Stimulated activated CD4-positive, alpha-beta T cell treated with anti-CD3 and anti-CD28 coated beads, Interleukin-12 subunit alpha, Interleukin-12 subunit beta, amount 100 ng/mL, for 24 hours (primary cell): Measurements from ENCODE around the gene GPR156.
"Not testable (repeated sequence)": the region's sequence is repeated elsewhere in the genome, so short reads cannot be mapped to it uniquely, and the experiment has no call there.

Experiments used
- DNase-seq, 2 experiments: peaks; one replicate each; pipeline ENCODE4 v3.0.0-alpha.2; 2020; ENCODE audit warnings: low read depth in 2 of 2

GPR156 gene

DNA sequence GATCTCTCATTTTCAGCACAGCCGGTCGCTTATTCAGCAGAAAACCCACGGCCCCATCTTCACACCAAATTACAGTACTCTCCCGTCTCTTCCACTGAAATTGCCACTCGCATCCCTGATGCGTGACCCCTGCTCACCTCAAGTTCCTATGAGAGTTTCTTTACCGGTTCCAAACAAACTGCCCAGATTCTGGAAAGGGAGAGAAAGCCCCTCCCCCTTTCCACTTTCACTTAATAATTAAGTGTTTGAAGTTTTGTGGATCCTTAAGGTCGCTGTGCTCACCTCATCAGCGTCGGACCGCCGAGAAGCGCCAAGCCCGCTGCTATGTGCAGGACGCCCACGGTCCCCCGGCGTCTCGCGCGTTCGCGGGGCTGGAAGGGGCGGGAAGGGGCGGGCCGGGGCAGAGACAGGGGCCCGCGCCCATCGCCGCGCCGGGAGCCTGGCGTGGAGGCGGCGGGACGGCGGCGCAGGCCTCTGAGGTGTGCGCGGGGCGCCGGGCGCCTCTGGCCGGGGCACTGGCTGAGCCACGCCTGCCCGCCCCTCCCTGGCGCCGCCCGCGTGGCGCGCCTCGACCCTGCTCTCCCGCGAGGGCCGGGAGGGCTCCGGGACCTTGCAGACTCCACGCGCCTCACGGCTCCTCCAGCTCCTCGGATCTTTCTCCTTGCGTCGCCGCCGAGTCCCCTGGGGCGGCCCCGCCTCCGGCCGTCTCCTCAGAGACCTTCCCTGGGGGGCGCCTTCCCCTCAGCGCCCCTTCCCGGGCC, at the start of gene GPR156:
Gene GPR156, minus strand, starts transcription at position 476 of the 761 bp plus-strand sequence. CDS start 41,124 bp downstream, outside the sequence.
- no peak for DNase-seq

- no peak for DNase-seq
Observed at GRCh38 chr3:120332646-120333045, 47.6 kb upstream of the GPR156 start.

DNA sequence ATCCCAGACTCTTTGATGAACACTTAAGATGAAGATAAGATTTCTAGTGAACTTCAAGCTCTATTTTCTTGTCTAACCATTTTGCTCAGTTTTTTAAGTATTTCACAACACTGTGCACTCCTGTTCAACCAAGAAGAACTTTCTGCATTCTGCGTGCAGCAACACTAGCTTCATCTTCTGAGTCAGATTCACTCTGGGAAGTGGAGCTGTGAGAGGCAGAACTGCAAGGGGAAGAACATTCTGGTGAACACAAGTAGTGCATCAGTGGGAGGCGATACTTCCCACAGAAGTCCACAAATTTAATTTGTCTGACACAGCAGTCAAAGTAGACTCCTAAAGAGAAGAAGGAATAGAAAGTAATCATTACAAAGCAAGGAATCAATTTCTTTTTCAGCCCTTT, 46.1 kb upstream of the GPR156 start:
- DNase-seq, result no peak

- no peak for DNase-seq
Observed at GRCh38 chr3:120326784-120327183, 41.8 kb upstream of the GPR156 start.

GRCh38 chr3:120324190-120324589, 39.2 kb upstream of the GPR156 start:
- DNase-seq, result no peak

GRCh38 chr3:120323761-120324160, 38.7 kb upstream of the GPR156 start:
- not testable (repeated sequence) for DNase-seq

- no peak for DNase-seq
Observed at GRCh38 chr3:120311863-120312794, 27.1 kb upstream of the GPR156 start.

- DNase-seq, result no peak
Observed at GRCh38 chr3:120306519-120307455, 21.8 kb upstream of the GPR156 start.

GRCh38 chr3:120304616-120305015, 19.6 kb upstream of the GPR156 start:
- DNase-seq, result no peak

- no peak for DNase-seq
Observed at GRCh38 chr3:120302361-120302760, 17.3 kb upstream of the GPR156 start.

GRCh38 chr3:120300971-120301370, 15.9 kb upstream of the GPR156 start:
- no peak for DNase-seq

DNA sequence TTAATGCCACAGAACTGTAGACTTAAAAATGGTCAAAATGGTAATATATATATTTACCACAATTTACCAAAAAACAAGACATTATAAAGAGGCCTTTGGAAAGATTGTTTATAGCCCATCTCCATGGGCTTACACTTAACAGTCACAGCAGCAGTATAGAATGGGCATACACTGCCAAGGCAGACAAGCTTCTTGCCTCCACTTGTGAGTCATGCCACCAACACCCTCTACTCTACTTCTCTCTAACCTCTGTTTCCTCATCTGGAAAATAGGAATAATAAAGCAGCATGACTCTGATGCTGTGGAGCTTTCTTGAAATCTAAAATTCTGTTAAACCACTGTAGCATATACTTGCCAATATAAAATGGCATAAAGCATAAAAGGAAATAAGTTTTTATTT, 14.4 kb upstream of the GPR156 start:
- no peak for DNase-seq

GRCh38 chr3:120298996-120299395, 14.0 kb upstream of the GPR156 start:
- no peak for DNase-seq

DNA sequence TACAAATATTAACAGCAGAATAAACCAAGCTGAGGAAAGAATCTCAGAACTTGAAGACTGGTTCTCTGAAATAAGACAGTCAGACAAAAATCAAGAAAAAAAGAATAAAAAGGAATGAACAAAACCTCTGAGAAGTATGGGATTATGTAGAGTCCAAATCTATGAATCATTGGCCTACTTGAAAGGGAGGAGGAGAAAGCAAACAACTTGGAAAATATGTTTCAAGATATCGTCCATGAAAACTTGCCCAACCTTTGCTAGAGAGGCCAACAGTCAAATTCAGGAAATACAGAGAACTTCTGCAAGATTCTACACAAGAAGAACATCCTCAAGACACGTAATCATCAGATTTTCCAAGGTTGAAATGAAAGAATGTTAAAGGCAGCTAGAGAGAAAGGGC, 6.5 kb upstream of the GPR156 start:
- DNase-seq, result not testable (repeated sequence)

- DNase-seq, result no peak
Observed at GRCh38 chr3:120289636-120290035, 4.6 kb upstream of the GPR156 start.

DNA sequence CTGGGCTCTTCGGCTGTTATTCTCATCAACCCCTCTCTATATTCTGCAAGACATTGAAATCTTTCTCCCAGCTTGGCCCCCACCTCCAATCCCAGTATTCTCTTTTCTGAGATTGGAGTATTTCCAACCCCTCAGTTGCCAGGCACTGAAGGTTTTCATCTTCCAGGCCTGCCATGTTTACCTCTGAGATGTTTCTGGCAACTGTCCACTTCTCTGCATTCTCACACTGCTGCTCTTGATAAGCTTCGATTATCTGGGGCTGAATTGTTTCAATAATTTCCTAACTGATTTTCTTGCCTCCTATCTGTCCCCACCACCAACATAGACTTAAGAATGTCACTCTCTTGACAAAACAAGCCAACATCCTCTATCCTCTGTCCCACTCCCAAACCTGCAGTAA, 1.4 kb upstream of the GPR156 start:
- DNase-seq, result no peak

GRCh38 chr3:120285508-120285841, 453 bp upstream of the GPR156 start:
- no peak for DNase-seq

DNA sequence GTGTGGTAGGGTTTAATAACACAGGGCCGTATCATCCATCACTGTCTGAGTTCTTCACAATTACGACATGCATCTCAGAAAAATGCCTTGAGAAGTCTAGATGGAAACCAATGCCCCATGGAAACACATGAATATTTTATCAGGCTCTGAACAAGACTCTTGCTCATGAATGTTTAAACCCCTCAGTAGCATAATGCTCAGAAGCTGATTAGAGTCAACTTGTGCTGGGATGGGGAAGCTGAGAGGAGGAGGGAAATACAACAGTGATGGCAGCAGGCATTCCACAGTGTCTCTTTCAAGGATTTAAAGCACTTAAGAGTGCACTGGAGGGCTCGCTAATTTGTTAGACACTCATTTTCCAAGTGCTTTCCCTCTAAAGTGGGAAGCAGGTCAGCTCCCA, 3.8 kb downstream of the GPR156 start:
- DNase-seq, result no peak

DNA sequence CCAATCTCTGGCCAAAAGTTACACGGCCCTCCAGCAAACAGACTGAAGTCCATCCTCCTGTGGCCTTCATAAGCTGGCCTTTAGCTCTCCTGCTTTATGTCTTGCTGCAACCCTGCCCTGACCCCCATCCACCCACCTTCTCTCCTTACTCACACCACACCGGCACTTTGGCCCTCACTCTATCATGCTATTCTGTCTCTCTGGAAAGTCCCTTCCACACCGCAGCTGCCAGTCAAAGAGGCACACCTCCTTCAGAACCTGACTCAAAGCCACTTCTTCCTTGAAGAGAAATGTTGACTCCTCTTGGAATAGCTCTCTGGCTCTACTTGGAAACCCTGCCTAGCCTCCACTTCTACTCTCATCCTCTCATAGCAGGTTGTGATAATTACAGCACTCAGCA, 4.5 kb downstream of the GPR156 start:
- no peak for DNase-seq

- DNase-seq, result no peak
Observed at GRCh38 chr3:120280026-120280425, 5.0 kb downstream of the GPR156 start.

- DNase-seq, result no peak
Observed at GRCh38 chr3:120276767-120277166, 8.3 kb downstream of the GPR156 start.

DNA sequence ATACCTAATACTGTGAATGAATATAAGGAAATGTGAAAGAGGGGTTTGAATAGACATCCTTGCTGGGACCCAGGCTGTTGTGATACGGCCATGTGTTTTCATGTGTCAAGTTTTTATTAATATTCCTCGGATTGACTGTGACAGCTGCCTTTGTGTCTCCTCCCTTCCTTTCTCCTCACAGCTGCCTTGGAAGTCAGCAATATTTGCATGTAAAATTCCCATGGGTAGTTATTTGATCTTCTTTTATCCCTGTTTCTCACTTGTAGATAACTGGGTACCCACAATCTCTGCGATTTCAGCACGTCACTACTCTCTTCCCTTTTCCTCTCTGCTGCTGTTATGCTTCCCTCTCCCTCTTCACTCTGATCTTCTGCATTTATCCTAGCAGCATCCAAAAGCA, 9.4 kb downstream of the GPR156 start:
- DNase-seq, result no peak
